Activated CD4-positive, alpha-beta T cell treated with anti-CD3 and anti-CD28 coated beads, Interleukin-2, Interleukin-4, amounts not matched to agents 100 ng/mL and 50 ng/mL, durations not matched to agents 16 hours and 8 hours (primary cell): ENCODE data around the gene MLIP.

ENCODE experiments used
- DNase-seq: peaks from one replicate; pipeline ENCODE4 v3.0.0-alpha.2; 2020; ENCODE audit warnings: low spot score

The MLIP gene

DNA sequence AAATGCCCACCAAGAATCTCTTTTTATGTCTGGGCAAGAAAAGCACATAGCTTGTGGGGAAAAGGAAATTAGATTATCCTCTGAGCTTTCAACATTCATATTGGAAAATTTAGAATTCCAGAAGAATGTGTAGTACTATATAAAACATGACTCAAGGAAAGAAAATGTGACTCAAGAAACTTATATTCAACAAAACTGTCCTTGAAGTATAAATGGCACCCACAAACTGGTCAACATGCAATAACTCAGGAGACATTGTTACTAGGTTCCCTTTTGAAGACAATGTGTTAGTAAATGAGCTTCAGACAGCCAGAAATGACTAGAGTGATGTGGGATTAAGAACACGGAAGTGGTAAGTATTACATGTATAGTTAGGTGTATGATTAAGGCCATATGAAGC, 170.9 kb downstream of the MLIP start:
- no peak for DNase-seq

DNA sequence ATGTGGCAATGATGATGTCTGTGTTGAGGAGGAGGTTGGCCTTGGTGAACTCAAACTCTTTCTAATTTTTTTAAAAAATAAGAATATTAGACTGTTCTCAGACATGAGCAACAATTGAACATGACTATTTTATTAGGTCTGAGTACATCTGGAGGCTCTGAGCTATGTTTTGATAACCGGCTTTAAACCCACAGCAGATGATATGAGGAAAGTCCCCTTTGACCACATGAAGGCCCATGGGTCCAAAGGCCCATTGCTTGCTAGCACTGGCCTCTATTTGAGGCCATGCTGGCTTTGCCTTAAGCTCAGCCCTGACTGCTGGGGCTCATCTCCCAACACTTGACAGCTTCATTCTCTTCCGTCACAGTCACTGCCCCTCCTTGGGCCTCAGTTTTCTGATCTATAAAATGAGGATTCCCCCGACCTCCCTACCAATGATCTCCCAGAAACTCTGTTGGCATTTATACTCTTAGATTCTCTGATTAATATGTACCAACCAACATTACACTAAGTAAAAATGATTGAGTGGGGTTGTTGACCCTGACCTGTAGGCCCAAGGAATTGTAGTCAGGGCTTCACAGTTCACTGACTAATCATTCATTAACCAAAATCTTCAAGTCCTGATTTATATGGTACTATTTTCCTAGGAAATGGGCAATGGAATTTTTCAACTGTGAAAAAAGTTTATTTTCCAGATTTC, 173.1 kb downstream of the MLIP start:
- no peak for DNase-seq

DNA sequence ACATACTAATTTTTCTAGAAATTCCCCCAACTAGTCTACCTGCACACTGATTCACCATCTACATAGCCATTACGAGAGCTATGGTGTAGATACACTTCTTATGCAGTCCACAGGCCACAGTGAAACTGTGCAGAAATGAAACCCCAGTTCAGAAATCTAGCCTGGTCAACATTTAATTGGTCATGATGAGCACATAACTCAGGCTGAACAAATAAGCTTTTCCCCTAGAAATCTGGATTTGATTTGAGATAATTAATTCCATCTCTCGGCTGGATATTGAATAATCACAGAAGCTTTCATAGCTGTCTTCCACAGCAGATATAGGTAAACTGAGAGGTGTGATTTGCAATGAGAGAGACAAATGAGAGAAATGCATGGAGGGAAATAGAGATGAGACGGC, 174.4 kb downstream of the MLIP start:
- DNase-seq: no peak

DNA sequence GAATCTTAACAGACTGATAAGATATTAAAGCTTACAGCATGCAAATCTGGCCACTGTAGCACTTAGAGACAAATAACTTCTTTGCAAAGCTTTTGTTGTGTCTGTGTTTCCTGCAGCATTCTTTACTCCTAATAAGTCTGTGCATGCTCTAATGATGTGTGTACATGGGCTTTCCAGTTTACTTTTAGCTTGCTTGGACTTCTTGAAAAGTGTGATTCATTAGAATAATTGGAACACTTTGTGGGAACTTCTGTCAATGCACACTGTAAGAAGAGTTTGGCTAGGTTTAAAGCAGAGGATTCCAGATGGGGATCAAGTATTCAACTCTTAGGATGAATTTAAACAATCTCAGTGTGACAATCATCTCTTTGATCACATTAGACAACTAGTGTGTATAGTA, 174.9 kb downstream of the MLIP start:
- no peak for DNase-seq

DNA sequence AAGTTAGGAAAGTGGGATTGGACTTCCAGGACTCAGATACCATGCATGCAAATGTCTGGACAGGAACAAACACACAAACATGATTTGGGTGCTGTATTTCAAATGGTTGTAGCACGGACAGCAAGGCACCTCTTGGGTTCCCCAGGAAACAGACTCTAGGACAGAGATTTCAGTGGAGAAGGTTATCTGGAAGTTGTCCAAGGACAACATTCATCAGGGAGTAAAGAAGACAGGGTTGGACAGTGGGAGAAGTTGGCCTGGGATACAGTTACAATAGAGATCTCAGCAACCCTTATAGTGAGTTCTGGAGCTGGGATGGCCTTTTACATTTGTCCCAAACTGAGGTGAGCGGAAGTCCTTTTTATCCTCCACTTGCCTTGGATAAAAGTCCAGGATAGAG, 177.2 kb downstream of the MLIP start:
- DNase-seq: no peak

DNA sequence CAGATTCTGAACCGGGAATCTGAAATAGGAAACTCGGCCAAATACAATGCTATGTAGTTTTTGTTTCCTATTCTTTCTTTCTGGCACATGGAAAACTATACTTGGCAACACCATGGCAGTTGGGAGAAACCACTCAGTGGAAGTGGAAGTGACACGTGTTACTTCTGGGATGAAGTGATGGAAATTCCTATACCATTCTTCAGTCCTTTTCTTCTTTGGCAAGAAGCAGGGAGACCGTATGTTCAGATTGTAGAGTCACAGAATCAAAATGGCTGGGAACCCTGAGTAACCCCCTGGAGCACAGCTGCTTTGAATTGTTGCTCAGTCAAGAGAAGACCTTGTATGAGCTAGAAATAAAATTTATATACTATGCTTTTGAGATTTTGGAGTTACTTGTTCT, 178.2 kb downstream of the MLIP start:
- no peak for DNase-seq

DNA sequence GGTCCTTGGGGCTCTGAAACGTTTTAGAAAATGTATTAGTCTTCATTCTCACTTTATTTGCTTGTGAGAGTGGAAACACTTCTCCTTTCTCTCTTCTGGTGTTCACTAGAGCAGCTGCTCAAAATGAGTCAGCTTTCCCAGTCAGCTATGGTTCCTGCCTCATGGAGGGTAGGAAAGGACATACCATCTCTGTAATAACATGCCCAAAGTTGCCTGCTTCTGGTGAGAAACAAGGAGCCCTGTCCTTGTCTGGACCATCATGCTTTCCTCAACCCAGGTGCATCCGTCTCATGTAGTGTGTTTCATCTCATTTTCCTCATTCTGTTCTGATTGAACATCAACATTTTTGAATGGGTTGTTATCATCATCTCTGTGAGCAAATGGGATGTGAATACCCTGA, 179.9 kb downstream of the MLIP start:
- DNase-seq: peak; percentile 18

DNA sequence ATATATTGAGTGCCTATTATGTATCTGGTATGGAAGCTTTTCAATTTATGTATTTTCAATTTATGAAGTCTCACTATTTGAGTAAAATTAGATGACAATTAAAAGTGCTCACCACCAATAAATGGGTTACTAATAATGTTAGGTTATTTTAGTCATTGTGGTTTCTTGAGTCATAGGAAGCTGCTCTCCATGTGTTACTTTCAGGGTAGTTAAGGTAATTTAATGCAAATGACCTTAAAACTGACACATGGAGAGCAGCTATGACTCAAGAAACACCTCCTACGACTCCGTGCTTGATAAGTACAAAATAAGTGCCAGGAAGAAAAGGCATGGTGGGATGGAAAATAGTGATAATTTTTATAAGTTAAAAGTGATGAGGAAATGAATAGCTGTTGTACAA, 180.5 kb downstream of the MLIP start:
- DNase-seq: peak; percentile 40

DNA sequence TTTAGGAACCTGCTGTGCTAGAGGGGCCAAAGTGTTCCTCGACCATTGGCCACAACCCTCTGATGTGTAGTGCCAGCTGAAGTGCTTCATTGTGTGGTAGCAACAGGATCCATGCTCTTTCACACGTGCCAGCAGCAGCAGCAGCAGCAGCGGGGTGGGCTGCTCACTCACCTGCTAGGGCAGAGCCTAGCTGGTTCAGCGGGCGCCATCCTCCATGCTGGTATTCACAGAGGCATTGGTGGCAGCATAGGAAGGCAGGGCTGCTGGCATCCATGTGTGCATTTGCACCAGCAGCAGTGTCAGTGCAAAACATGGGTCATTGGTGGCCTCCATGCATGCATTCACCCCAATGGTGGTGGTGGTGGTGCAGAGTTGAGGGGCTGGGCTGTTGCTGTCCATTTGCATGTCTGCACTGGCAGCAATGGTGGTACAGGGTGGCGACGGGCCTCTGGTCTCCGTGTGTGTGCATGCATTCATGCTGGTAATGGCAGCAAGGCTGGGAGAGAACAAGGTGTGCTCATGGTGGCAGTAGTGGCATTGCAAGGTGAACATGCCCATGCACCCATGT, 183.8 kb downstream of the MLIP start:
- no peak for DNase-seq

DNA sequence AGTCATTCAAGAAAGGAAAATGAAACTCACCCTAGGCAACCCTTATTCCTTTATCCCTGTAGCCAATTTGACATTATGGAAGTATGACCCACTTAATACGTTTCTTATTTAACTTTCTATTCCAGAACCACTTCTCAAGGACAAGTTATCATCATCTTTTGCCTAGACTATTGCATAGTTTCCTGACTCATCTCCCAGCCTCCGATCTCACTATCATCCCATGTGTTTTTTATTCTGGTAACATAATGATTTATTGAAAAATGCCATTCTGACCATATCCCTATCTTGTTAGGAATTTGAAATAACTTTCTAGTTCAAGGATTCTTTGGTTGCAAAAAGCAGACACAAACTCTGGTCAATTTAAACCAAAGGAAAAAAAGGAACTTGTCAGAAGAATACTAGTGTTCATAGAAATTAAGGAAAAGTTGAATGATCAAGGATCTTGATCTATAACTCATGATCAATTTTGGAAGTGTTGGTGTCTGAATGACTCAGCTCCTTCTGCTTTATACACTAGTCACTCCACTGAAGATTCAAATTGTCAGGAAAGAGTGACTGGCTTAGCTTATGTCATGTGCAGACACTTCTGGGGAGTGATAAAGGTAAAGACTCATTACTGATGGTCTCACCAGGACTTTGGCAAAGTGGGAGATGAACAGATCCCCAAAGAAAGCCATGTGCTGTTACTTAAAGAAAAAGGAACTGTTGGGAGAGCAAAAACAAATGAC, 188.5 kb downstream of the MLIP start:
- DNase-seq: no peak

DNA sequence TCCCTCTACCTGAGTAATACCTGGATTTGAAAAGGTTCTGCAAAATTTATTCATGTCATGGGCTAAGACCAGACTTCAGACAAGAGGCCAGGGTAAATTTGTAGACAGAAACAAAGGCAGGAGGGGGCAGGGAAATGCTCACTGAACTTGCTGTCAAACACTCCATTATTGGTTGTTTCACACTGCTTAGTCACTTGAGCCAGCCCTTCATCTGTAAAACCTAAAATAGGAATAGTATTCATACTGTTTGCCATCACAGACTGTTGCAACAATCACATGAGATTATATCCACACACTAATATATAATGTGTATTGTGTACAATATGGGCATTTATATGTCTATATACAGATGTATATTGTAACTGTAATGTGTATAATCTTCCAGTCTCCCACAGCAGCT, 190.5 kb downstream of the MLIP start:
- DNase-seq: no peak

DNA sequence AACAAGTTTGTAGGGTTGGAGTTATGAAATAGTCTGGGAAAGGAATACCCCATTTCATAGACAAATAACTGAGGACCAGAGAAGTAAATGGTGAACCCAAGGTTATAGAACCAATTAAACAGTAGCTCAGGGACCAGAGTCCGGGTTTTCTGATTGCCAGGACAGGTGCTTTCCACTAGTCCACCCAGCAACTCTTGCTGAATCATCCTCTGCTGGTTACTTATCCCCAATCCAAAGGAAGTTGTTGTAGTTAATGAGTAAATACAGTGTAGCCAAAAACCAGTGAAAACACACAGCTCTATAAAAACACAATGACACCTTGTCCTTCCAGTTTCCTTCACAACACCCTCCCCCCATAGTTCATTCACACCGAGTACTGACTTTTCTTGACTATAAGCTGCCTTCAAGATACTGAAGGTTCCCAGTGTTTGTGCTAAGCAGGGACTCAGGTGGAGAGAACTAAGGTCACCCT, 196.2 kb downstream of the MLIP start:
- DNase-seq: no peak

DNA sequence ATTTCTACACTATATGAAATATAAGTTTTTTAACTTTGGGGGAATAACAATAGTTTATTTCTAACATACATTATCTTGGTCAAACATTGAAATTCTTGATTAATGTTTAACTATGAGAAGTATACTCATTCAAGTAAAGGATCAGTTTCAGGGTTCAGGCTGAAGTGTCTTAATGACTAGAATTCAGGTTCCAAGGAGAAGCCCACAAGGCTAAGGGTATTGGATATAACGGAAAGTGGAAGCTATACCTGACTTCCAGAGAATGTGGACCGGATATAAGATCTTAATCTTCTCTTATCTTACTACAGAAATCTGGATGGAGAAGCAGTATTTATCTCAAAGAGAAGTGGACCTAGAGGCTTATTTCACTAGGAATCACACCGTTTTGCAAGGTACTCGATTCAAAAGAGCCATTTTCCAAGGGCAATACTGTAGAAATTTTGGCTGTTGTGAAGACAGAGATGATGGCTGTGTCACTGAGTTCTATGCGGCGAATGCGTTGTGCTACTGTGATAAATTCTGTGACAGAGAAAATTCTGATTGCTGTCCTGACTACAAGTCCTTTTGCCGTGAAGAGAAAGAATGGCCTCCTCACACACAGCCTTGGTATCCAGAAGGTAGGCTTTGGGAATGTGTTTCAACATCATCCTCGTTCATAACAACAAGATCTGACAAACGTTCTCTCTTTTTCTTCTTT, 197.2 kb downstream of the MLIP start, which contains the start of gene TINAG:
Gene TINAG (plus strand): TSS at position 153 of the 697 bp plus-strand sequence. CDS start 110 bp downstream, at position 263.
- no peak for DNase-seq

DNA sequence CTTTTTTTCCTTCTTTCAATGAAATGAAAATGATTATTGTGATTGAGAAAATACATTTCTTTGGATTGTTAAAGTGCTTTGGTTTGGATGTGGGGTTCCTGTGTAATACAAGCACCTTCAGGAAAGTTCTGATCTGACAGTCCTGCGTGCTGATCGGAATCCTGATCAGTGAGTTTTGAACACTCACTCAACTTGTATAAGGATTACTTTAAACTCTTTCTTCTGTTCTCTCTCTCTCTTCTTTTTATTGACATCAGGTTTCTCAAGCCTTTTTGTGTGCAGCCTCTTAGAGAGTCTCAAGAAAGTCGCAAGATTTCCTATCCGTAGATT, 197.7 kb downstream of the MLIP start:
- DNase-seq: no peak

DNA sequence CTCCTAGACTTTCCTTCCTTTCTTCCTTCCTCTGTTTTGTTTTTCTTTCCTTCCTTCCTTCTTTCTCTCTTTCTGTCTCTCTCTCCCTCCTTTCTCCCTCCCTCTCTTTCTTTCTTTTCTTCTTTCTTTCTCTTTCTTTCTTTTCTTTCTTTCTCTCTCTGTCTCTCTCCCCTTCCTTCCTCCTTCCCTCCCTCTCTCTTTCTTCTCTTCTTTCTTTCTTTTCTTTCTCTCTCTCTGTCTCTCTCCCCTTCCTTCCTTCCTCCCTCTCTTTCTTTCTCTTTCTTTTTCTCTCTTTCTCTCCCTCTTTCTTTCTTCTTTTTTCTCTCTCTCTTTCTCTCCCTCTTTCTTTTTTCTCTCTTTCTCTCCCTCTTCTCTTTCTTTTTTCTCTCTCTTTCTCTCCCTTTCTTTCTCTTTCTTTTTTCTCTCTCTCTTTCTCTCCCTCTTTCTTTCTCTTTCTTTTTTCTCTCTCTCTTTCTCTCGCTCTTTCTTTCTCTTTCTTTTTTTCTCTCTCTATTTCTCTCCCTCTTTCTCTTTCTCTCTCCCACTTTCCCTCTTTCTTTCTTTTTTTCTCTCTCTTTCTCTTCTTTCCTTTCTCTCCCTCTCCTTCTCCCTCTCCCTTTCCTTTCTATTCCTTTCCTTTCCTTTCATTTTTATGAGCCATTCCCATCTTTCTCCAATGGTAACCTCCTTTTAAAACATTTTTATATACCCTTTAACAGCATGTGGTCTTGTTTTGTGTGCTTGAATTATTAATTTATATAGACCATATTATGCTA, 199.3 kb downstream of the MLIP start:
- no peak for DNase-seq

DNA sequence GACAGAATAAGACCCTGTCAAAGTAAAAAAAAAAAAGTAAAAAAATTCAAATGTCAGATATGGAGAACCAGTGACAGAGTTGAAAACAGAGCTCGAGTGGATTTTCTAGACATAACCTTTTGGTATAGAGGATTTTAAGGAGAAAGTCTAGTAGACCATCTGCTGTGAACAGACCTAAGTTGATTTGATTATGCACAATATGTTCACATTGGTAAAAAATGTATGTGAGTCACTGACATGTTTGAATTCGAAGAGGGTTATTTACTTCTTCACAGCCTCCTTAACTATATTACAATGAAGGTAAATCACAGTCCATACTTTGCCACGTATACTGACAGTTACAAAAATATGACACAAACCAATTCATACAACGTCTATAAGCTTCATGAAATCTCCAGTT, 204.4 kb downstream of the MLIP start:
- no peak for DNase-seq
